GM18511 (cell line): ENCODE data around the gene FAM200C.

Experiments used
- ATAC-seq: cut with Tn5 transposase; IDR thresholded peaks from one replicate; pipeline ENCODE4 v1.9.1; 2021; ENCODE audit warnings: mild to moderate bottlenecking, moderate library complexity; ENCODE audit not compliant: unreplicated experiment

The FAM200C gene

DNA sequence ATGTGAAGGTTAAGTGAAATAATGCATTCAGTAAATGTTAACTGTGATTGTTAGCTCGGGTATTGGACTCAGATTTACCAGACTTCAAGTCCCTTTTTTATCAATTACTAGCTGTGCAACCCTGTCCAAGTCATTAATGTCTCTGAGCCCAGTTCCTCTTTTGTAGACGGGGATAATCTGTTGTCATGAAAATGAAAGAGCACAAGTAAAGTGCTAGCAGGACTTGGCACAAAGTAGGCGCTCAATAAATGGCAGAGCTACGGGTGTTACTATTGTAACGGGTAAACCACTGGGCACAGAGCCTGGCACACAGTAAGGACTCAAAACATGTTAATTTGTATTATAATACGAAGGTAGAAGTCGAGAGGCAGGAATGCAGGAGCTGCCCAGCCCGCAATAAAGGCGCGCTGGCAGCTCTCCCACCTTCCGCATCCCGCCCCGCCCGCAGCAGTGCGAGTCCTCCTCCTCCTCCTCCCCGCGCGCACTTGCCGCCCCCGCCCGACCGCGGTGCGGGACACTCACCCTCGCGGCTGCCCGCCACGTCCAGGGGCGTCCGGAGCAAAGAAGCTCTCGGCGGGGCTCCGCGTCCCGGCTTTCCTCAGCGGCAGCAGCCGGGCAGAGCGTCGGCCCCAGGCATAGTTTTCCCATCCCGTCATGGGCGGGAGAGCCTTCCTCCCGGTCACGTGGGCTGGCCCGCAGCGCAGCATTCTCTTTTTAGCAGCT is 29.7 kb downstream of the FAM200C start, which contains the start of gene C1QTNF2:
C1QTNF2 (minus strand) TSS at position 637 of the 723 bp plus-strand sequence. CDS start 15,615 bp downstream, outside the sequence.
- ATAC-seq, result peak; percentile 62

DNA sequence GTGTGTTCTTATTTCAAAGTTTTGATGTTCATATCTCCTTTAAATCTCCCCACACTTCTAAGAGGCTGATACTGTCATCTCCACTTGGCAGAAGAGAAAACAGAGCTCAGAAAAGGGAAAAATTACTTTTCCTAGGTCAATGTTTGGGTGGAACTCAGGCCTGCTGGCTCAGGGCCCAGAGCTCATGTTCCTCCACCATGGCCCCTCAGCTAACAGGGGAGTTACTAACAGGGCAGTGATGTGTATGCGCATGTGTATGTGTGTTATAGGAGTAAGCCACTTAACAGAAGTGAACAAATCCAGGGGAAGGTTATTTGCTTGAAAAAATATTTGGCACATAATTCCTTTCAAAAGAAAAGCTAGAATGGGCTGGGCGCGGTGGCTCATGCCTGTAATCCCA is 32.0 kb downstream of the FAM200C start:
- ATAC-seq, result no peak

DNA sequence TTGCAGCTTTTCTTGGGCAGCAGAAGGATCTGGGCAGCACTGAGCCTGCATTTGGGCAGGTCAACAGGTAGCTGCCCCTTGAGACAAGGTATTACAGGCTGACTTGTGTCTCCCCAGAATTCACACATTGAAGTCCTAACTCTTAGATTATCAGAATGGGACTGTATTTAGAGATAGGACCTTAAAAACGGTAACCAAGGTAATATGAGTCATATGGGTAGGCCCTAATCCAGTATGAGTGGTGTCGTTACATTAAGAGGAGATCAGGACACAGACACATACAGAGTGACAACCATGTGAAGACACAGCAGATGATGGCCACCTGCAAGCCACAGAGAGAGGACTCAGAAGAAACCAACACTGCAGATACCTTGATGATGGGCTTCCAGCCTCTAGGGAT is 32.6 kb downstream of the FAM200C start:
- no peak for ATAC-seq

DNA sequence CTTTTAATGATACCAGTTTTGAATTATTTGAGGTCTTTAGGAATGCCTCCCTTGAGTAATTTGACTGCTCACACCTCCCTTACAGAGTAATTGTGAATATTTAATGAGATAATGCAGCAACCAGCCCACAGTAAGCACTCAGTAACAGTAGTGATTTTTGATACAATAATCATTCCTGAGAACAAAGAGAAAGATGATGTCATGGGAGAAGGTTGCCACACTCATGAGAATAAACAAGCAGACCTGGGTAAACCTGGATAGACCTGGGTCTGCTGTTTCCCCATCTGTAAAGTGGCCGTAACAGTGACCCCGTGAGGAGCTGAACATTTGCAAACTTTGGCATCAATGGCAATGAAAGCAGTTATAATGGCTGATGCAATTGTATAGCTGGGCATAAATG is 33.6 kb downstream of the FAM200C start:
- ATAC-seq, result no peak

DNA sequence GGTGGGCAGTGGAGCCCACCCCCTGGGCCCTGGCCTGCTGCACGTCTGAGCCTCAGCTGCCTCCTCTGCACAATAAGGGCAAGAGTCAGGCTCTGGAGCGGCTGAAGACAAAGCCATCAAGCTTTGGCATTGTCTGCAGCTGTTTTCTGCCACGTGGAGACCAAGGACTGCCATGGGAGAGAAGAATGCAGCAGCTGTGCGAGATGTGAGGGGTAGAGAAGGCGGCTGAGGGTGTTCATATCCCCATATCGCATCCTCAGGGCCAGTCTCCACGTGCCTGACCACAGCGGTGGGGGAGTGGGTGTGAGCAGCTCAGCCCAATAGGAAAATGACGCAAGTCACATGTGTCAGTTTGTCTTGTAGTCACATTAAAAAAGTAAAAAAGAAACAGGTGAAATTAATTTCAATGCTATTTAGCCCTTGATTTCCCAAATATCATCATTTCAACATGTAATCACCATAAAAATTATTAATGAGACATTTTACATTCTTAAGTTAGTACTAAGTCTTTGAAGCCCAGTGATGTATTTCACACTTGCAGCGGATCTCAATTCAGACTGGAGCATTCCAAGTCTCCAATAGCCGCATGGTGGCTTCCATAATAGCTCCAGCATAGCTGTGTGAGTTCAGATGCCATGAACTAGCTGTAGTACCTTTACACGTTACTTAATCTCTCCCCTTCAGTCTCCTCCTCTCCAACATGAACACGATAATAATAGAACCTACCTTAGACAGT is 36.0 kb downstream of the FAM200C start:
- ATAC-seq, result no peak

DNA sequence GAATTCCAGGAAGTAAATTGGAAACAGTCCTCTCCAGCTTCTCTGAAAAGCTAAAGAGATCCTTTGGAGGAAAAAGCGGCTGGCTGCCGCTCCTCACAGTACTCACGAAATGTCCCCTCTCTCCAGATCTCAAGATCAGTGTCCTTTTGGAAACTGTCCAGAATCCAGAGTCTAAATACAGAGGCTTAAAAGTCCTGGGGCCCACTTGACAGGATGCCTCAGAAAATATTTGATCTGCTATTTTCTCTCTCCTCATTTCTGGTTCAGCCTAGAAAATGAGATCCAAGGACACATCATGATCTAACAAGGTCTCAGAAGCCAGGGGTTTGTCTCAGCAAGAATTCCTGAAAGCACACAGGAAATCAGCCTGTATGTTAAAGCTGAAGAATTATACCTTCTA is 36.6 kb downstream of the FAM200C start:
- ATAC-seq, result no peak

DNA sequence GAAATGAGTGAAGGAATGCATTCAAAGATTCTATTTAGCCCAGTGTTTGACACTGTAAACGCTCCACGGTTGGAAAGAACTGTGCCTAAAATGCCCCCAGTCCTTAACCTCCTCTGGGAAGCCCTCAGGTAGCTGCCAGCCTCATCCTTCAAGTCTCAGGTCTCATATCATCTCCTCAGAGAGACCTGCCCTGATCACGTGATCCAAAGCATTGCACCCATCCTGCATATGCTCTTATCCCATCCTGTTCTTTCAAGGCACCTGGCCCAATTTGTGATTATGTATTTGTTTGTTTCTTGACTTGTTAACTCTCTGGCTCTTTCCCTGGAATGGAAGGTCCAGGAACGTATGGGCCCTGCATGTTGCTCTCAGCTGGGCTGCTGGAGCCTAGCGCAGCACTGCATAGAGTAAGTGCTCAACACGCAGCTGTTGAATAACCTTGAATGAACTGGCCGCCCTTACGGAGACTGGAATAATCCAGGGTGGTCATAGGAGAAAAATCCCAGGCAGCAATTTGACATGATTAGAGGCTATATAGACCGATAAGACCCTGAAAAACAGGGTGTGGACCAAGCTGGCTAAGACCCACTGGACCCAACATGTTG is 38.1 kb downstream of the FAM200C start:
- no peak for ATAC-seq

DNA sequence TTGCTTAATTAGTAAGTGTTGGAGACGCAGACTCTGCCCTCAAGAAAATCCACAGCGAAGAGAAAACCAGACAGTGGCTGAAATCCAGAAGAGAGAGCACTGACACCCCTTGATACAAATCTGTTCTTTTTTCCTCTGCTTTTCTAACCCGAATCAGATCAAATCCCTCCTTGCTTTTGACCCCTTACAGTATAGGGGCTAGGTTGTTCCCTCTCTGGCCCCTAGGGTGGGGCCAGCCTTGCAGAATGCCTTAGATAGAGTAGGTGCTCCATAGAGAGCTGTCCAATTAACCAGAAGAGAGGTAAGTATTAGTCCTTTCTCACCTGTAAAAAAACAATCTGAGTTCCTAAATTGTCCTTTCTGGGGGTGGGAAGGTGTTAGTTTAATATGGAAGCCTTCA is 39.5 kb downstream of the FAM200C start:
- ATAC-seq, result no peak

DNA sequence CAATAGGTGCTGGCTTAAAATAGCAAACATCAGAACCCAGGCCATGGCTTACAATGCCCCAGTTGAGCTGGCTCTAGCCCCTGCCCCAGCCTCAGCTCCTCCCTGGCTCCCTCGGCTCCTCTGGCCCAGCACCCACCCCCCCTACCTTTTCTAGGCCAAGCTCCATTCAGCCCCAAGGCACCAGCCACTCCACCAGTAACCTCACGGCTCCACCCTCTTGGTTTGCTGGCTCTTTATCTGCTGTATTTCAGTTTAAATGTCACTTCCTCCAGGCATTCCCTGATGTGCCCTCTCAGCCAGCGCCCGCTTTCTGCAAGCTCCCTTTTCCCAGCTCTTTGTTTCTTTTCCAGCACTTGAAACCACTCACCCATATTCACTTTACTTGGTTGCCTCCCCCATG is 40.0 kb downstream of the FAM200C start:
- ATAC-seq, result no peak

DNA sequence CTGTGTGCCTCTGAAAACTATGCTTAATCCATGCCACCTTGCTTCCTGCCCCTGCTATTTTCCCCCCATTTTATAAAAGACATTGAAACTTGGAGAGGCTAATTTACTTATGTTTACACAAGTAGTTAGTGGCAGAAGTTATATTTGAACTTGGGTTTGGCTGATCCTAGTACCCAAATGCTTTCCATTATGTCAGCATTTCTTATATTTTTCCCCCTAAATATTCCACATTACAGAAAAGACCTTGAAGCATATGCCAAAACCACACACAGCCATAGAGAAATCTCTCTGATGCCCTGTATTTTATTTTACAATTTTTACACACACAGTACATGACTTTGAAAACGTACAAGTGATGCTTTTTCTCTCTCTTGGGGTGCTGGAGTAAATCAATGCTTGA is 40.6 kb downstream of the FAM200C start:
- no peak for ATAC-seq

DNA sequence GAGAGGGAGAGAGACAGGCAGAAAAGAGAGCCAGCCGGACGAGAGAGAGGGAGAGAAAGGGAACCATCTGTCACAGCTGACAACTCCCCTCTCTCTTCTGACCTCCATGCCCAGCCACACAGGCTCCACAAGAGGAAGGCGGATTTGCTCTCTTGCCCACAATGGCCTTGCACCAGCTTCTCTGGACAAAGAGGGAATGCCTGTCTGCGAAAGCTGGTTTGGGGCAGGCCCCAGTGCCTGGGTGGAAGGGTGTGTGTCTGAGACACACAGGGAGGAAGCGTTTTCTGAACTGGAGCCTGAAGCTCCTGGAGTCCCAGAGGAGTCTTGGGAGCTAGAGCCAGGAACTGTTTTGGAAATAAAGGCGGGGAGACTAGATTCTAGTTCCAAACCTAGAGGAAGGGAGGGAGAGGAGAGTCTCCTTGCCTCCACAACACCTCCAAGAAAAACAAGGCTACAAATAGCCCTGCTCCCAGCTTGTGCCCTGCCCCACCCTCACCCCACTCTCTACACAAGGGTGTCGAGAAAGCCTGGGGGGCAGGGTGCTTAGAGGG is 41.9 kb downstream of the FAM200C start:
- no peak for ATAC-seq

DNA sequence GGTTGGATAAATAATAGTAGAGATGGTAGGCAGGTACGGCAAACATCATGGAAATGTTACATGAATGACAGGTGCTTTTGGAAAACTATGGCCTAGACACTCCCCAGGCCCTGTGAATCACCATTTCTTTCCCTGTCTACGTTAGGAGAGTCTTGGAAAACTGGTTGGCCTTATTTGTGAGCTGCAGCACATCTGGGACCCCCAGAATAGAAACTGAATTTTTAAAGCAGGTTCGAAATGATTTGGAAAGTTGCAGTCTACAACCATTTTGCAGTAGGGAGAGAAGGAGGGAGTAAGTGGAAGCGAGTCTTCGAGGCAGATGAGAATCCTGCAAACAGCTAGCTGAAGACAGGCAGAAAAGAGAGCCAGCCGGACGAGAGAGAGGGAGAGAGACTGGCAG is 42.5 kb downstream of the FAM200C start:
- no peak for ATAC-seq

DNA sequence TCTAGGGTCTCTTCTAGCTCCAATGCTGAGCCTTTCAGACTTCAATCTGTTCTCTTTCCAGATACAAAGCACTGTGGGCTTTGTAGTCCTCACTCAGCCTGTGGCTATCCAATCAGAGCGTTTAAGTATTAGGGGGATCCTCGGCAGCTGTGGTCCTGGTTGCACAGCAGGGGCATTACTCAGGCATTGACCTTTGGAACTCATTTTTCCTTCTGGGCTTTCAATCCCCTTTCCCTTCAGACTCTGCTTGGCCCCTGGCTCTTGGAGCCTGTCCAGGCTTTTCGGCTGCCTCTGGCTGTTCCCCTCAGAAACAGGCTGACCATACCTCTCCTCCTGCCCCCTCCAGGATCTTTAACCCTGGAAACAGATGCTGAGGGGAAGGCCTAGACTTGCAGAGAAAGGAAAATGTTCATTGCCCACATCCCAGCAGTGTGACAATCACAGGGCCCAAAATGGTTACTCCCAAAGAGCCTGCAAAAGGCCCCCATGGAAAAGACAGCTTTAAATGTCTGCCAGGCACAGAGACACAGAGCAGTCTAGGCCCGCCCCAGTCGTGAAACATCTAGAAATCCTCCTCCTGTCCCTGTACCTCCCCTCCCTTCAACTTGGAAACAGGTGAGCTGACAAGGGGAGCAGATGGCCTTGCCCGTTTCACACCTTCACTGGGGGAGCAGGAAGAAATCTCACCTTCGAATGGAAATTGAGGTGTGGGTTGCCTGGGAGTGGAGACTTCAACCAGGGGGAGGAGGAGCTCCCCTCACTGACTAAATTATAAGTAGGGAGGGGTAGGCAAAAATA is 43.1 kb downstream of the FAM200C start:
- no peak for ATAC-seq

DNA sequence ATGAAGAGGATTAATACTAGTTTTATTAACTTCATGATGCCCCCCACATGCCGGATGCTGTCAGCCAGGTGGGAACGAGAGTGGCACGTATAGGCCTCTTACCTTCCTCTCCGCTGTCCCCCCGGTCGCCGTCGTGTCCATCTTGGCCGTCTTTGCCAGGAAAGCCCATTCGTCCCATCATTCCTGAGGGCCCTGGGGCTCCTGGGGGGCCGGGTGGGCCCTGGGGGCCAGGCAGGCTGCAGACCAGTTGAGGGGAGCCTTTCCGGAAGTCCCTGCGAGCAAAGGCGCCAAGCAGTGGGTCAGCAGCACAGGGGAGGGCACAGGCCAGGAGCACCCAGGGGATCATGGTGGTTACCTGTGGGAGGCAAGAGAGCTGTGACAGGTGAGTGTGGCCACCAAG is 45.2 kb downstream of the FAM200C start:
- ATAC-seq, result no peak

DNA sequence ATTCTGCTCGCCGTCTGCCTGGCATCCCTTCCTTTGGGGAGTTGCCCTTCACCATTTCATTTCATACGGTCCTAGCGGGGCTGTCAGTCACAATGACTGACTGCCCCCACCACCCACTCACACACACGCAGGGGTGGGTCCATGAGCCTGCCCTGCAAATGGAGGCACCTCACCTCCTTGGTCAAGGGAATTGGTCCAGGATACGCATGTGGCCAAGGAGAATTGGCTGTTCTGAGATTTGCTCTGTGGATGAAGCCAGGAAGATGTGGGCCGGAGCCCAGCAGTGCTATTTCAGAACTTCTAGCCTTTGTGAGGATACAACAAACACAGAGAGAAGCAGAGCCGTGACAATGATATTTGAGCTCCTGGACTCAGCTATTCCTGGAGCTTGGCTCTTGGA is 46.5 kb downstream of the FAM200C start:
- ATAC-seq, result no peak

DNA sequence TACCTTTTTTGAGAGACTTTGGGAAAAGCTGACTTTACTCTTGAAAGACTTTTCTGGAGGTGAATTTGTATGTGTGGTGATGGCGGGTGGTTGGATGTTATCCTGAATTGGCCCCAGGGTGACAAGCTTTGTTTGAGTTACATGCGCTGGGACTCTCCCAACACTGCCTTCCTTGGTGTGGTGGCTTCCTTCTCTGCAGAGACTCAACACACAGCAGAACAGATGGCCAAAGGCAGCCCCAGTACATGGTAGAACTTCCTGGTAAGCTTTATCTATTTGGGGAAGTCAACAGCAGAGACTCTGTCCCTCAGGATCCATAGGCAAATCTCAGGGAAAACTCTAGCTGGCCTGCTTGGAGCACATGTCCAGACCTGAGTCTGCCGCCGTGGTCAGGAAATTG is 47.5 kb downstream of the FAM200C start:
- ATAC-seq, result no peak

DNA sequence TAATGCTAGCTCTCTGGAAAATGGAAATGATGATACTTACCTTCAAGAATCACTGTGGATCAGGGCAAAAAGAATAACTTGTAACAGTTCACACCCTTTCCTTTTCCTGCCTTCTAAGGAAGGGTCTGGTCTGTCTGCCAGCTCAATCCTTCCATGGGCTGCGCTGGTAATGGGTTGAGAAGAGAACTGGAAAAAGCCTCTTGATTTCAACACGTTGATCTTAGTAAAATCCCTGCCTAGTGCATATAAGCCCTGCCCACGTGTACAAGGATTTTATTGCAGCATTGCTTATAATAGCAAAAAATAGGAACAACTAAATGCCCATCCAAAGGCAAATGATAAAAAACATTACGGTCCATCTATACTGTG is 49.9 kb downstream of the FAM200C start:
- ATAC-seq, result no peak

DNA sequence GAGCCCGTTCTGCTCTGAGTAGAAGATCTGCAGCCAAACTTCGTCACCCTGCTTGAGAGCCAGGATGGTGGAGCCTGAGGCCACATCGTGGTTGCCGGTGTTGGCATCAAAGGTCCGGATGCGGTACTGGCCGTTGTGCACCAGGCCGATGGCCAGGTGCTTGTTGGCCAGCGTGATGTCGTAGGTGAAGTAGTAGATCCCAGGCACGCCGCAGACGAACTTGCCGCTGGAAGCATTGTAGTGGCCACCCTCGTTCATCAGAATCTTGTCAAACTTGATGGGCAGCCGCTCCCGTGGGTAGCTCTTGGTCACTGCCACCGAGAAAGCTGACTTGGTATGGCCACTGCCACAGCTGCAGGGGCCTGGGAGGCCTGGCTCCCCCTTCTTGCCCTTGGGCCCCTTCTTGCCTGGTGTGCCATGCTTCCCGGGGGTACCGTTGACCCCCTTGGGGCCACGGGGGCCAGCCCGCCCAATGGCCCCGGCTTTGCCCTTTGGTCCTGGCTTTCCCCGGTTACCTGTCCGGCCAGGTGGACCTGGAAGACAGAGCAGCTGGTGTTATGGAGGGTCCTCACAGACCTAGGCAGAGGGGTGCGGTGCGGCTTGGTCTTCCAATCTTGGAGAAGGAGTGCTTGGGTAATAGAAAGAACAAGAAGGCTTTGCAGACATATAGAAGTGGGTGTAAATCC is 50.5 kb downstream of the FAM200C start:
- no peak for ATAC-seq

DNA sequence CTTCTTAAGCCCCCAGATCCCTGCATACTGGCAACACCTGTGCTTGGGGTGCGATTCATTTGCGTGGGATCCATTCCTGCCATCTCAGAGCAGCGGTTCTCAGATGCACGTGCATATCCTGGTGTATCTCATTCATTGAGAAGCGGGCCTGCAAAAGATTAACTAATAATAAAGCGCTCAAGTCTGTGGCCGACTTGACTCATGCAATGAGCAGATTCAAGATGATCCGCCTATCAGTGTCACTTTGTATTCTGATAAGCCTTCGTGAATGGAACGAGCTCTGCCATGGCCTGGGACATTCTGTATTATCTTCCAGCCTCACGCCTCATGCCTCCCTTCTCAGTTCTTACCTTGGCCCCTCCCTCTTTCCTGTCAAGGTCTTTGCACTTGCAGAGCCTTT is 51.8 kb downstream of the FAM200C start:
- ATAC-seq, result no peak

DNA sequence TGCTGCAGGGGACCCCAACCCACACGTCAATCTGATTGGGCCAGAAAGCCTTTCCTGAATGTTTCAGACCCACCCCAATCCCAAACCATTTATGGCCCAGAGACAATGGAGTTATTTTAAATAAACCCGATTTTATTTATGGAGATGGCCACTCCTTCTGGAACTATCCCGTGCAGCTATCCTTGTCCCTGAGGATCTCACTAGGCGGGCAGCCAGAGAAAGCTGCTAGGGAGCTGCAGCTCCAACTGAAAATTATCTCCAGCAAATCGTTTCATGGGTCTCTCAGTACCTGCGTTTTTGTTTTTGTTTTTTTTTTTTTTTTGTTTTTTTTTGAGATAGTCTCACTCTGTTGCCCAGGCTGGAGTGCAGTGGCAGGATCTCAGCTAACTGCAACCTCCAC is 52.4 kb downstream of the FAM200C start:
- ATAC-seq, result no peak
